CD4-positive, alpha-beta T cell treated with Interleukin-17A for 4 hours (primary cell): ENCODE data around the gene IRF2.
"Not testable (repeated sequence)": the region's sequence is repeated elsewhere in the genome, so short reads cannot be mapped to it uniquely, and the experiment has no call there.

Source experiments
- DNase-seq: peaks from one replicate; pipeline ENCODE4 v3.0.0-alpha.2; 2020; ENCODE audit warnings: mixed read lengths

IRF2 gene

GRCh38 chr4:184361443-184361842 is 112.9 kb downstream of the IRF2 start:
- no peak for DNase-seq

- no peak for DNase-seq
These were observed 114.5 kb downstream of the IRF2 start for GRCh38 chr4:184359888-184360287.

GRCh38 chr4:184358521-184359232 is 115.7 kb downstream of the IRF2 start:
- no peak for DNase-seq

DNA sequence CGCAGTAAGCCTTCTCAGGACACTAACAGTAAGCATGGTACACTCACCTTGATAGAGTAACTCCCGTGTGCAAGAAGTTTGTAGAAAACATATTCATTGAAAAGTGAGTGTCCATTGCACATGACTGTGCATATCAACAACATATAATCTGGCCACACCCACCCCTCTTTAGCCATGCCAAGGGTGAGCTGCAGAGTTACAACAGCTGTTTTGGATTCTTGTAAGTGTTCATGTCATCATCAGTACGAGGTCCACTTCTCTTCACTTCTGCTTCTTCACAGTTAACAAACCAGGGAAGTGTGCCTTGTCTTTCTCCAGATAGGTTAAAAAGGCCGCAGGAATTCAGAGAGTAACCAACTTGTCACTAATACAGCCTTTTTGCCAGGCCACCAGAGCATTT is 116.6 kb downstream of the IRF2 start:
- no peak for DNase-seq

DNA sequence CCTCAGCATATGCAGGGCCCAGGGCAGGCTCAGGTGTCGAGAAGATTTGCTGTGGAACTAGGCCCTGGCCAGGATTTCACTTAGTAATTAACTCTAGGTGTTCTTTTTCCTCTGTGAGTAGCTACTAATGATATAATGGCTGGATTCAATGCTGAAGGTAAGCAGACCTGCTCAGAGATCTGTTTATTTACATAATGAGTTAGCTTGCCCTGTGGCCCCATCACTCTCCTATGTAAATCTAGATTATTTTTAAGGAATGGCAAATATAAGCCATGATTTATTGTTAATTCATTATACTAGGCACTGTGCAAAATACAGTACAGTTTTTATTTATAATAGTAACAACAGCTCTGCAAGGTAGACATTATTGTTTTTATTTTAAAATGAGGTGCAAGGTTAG is 117.2 kb downstream of the IRF2 start:
- DNase-seq, result no peak

GRCh38 chr4:184356366-184356765 is 118.0 kb downstream of the IRF2 start:
- no peak for DNase-seq

- DNase-seq, result no peak
These were observed 118.5 kb downstream of the IRF2 start for GRCh38 chr4:184355857-184356256.

- peak; percentile 30 for DNase-seq
These were observed 119.2 kb downstream of the IRF2 start for GRCh38 chr4:184355111-184355604.

GRCh38 chr4:184352891-184353290 is 121.5 kb downstream of the IRF2 start:
- no peak for DNase-seq

GRCh38 chr4:184351560-184352451 is 122.5 kb downstream of the IRF2 start:
- no peak for DNase-seq

- no peak for DNase-seq
These were observed 123.4 kb downstream of the IRF2 start for GRCh38 chr4:184350964-184351363.

GRCh38 chr4:184350213-184350817 is 124.0 kb downstream of the IRF2 start:
- DNase-seq, result no peak

- DNase-seq, result no peak
These were observed 124.9 kb downstream of the IRF2 start for GRCh38 chr4:184349283-184350039.

DNA sequence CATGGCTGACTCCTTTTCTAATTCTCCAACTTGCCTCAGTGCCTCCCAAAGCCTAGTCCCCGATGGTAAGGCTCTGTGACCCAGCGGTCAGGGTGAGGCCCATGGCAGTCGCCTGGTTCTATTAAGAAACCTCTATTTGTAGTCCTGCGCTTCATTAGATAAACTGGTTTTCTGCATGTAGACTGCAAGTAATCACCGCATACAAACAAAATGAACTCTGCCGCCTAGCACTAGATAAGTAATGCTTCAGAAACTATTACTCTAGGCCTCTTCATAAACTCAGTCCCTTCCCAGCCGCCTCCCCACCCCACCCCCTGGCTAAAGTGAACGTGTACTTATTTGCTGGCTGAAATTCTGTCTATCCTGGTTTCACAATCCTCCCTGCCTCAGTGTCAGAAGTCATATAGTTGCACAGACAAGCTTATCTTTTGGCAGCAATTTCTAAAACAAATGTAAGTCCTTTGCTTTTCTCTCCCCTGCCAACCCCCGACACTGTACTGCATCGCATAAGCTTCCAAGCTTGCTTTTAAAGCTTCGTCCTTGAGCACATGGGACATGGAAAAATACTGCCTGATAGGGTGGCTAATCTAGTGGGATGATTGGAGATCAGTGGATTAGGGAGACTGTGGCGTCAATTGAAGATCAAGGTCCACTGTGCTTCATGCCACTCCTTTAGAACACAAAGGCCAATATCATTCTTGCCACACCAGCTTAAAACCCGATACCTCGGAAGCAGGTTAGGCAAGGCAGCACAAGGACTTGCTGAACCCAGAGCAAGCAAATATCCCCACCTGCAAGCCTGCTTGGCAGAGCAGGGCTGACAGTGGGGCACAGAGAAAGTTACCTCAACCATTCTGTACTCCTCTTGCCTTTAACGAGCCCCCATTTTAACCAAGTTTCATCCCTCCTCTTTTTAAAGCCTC is 125.8 kb downstream of the IRF2 start:
- no peak for DNase-seq

DNA sequence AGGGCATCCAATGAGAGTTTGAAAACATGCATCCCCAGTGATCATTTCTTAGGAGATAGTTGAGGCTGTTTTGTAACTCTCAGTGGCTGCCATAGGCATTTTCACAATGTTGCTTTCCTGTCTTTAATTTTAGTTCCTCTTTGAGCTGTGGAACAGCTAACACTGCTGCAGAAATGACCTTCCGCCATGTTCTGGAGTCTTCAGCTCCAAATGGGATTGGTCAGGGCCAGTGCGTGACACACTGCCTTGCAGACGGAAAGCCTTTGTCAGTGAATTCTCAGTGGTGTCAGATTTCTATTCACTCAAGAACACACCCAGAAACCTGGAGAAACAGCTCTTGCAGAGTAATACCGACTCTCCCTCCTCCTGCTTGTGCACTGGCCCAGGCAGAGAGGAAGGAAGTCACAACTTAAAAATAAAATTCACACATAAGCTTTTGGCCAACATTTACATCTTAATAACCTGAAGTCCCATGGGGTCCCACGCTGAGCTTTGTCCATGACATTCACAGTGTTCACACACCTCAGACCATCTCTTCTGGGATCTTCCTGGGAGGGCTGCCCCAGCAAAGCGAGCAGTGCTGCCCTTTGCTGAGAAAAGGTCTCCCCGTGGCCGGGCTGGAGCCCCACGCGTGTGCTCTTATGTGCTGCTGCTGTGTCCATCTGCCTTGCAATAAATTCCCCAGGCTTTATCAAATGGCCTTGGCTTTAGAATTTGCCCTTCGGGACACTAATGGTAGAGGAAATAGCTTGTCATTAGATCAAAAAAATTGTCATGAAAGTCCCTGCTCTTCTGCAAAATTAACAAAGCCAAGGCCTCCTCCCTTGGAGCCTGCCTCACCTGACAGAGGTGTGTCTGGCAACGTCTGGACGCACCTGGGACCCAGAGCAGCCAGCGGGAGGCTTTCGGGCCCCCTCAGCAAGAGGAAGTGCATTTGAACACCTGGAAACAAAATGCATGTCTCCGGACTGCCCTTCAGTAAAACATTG is 126.8 kb downstream of the IRF2 start:
- no peak for DNase-seq

DNA sequence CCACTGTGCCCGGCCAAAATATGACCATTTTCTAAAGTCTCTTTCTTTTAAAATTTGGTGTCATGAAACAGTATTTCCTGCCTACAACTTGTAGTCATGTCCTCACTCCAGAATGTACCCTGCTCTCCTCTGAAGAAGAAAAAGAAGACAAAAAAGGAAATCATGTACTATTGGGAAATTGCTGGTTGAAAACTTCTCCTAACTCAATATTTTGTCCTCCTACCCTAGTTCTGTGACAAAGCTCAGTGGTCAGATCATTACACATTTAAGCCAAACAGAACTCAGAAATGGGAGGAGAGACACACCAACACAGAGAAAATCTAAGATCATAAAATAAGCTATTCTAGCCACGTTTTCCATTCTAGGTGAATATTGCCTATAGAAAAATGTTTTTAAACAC is 127.7 kb downstream of the IRF2 start:
- DNase-seq, result no peak

GRCh38 chr4:184346273-184346672 is 128.1 kb downstream of the IRF2 start:
- not testable (repeated sequence) for DNase-seq

- DNase-seq, result no peak
These were observed 128.8 kb downstream of the IRF2 start for GRCh38 chr4:184345573-184345922.

DNA sequence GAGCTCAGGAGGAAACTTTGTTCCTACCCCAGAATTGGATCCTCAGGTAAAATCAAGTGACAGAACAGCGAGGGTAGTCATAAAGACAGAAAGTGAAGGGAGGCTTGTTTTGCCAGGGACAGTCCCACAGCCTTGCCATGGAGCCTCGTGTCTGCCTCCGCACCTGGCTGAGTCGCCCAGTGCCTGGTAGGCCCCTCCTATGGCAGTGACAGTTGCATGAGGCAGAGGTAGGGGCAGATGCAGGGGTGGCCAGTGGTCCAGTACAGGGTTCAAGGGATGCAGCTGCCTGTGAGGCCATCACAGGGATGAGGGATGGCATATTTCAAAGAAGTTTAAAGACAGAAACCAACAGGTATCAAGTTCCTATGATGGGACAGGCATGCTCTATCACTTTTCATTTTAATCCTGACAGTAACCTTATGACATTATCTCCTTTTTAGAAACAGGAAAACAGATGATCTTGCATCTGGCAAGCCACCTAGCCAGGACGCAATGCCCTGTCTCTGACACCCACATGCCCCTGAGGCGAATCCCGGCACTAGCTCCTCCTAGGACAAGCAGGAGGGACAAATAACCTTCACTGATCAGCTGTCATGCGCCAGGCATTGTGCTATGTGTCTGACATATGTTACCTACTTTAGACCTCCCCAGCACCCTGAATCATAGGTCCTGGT is 129.3 kb downstream of the IRF2 start:
- DNase-seq, result no peak

DNA sequence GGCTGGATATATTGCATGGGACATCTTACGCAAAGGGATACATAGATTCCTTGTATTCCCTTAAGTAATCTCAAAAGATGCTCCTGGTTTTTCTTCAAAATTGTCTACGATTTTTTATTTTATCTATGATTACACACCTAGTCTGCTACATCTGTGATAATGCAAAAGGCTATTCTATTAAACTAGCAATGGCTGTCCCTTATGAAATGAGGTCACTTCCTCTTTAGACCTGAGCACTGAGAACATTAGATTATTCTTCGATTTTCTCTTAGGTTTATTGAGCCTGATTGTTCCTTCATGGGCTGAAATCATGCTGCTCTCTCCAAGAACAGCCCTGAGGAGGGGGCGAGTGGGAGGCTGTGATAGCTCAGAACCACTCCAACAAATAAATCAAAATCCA is 129.9 kb downstream of the IRF2 start:
- DNase-seq, result no peak
